ENCODE results near the gene BICC1. TPM values are rescaled to one million over a fixed set of nuclear protein-coding genes. Genes with fewer than 3 reads are reported as not detected.

Gene BICC1
- 0.12 TPM for total RNA-seq (ENCODE audit: unreplicated experiment)
- long read RNA-seq, result 0 reads

GRCh38 chr10:58512491-58513187, at the start of gene BICC1:
Gene BICC1, plus strand, starts transcription at chr10:58512872. Its CDS starts 272 bp downstream, at chr10:58513144.
- H3K27me3 Mint-ChIP-seq (ENCODE audit: unreplicated experiment), result peaks cover 2% of the 10 kb centered on the region
- H3K9me3 Mint-ChIP-seq (ENCODE audit: unreplicated experiment), result no peaks in the 10 kb centered on the region
- TF ChIP-seq CTCF (IDR thresholded peaks at IDR 0.05; ENCODE audit: partially characterized antibody, unreplicated experiment), result no peak
- peak within 1 kb of the TSS; percentile 94 for H3K4me3 Mint-ChIP-seq (ENCODE audit: unreplicated experiment)
- DNase-seq, result peak; percentile 75
- no peak within 1 kb of the TSS for H3K27ac Mint-ChIP-seq (ENCODE audit: unreplicated experiment)
- no peaks in the 10 kb centered on the region for H3K36me3 Mint-ChIP-seq (ENCODE audit: unreplicated experiment)
- peaks cover 7% of the 10 kb centered on the region for H3K4me1 Mint-ChIP-seq (ENCODE audit: low read depth, unreplicated experiment)

DNA sequence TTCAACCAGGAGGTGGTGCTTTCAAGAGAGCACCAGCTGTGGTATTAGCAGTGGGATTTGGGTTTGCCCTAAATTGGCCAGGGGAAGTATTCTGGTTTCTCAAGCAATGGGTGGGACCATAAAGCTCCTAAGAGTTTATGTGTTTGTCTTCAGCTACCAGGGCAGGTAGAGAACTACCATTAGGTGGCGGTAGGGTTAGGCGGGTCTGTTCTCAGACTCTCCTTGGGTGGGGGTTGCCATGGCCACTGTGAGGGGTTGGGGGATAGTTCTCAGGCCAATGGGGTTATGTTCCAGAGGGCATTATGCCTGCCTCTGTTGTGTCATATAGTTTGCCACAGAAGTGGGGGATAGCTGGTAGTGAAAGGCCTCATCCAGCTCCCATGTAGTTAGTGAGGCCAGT, 47.7 kb upstream of the BICC1 start:
- no peak overlapping the region for H3K27ac Mint-ChIP-seq (ENCODE audit: unreplicated experiment)
- H3K4me1 Mint-ChIP-seq (ENCODE audit: low read depth, unreplicated experiment), result no peaks in the 10 kb centered on the region
- no peaks in the 10 kb centered on the region for H3K36me3 Mint-ChIP-seq (ENCODE audit: unreplicated experiment)
- H3K4me3 Mint-ChIP-seq (ENCODE audit: unreplicated experiment), result no peak overlapping the region
- no peaks in the 10 kb centered on the region for H3K9me3 Mint-ChIP-seq (ENCODE audit: unreplicated experiment)
- no peak for TF ChIP-seq CTCF (IDR thresholded peaks at IDR 0.05; ENCODE audit: partially characterized antibody, unreplicated experiment)
- H3K27me3 Mint-ChIP-seq (ENCODE audit: unreplicated experiment), result no peaks in the 10 kb centered on the region
- no peak for DNase-seq

DNA sequence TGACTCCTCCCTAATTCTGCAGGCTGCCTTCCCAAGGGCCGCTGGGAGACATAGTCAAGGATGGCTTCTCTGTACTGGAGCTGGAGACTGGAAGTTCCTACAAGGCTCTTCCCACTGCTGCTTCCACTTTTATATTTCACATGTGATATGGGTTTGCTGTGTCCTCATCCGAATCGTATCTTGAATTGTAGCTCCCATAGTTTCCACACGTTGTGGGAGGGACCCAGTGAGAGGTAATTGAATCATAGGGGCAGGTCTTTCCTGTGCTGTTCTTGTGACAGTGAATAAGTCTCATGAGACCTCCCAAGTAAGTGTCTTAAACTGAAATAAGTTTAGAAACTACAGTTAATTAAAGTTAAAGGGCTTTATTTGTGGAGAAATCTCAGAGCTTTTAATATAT, 47.0 kb upstream of the BICC1 start:
- DNase-seq, result no peak
- Mint-ChIP-seq H3K9me3 (ENCODE audit: unreplicated experiment) (no peaks in the 10 kb centered on the region), H3K27ac (ENCODE audit: unreplicated experiment) (no peak overlapping the region), H3K4me1 (ENCODE audit: low read depth, unreplicated experiment) (no peaks in the 10 kb centered on the region), H3K4me3 (ENCODE audit: unreplicated experiment) (no peak overlapping the region), H3K36me3 (ENCODE audit: unreplicated experiment) (no peaks in the 10 kb centered on the region), H3K27me3 (ENCODE audit: unreplicated experiment) (no peaks in the 10 kb centered on the region)
- TF ChIP-seq CTCF (IDR thresholded peaks at IDR 0.05; ENCODE audit: partially characterized antibody, unreplicated experiment), result no peak

DNA sequence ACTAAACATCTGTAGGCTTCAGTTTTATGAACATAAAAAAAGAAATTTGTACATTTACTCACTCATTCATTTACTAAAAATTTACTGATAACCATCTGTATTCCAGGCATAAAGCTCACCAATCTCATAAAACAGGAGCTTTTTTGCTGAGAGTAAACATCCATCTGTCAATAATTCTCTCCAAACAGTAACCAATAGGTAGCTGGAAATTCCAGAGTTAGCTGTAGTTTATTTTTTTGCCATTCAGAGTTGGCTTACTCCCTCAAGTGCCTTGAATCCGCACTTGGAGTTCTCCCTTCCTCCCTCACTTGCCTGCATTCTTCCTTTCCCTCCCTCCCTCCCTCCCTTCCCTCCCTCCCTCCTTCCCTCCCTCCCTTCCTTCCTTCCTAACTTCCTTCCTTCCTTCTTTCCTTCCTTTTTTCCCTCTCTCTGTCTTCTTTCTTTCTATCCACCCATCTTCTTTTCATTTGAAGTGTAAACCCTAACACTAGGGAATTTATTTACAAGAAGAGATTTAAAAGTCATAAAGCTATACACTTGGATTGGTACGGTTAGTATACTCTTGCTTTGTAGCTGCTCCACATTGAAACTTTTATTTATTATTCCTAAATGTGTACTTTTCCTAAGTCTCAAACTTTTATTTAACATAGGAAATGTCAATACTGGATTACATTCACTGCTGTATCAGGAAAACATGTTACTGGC, 44.6 kb upstream of the BICC1 start:
- no peak for TF ChIP-seq CTCF (IDR thresholded peaks at IDR 0.05; ENCODE audit: partially characterized antibody, unreplicated experiment)
- no peak for DNase-seq
- Mint-ChIP-seq H3K27ac (ENCODE audit: unreplicated experiment) (no peak overlapping the region), H3K36me3 (ENCODE audit: unreplicated experiment) (no peaks in the 10 kb centered on the region), H3K4me1 (ENCODE audit: low read depth, unreplicated experiment) (no peaks in the 10 kb centered on the region), H3K4me3 (ENCODE audit: unreplicated experiment) (no peak overlapping the region), H3K27me3 (ENCODE audit: unreplicated experiment) (no peaks in the 10 kb centered on the region), H3K9me3 (ENCODE audit: unreplicated experiment) (no peaks in the 10 kb centered on the region)

GRCh38 chr10:58473976-58474375, 38.7 kb upstream of the BICC1 start:
- H3K4me1 Mint-ChIP-seq (ENCODE audit: low read depth, unreplicated experiment), result no peaks in the 10 kb centered on the region
- H3K9me3 Mint-ChIP-seq (ENCODE audit: unreplicated experiment), result peaks cover 2% of the 10 kb centered on the region
- no peaks in the 10 kb centered on the region for H3K27me3 Mint-ChIP-seq (ENCODE audit: unreplicated experiment)
- H3K27ac Mint-ChIP-seq (ENCODE audit: unreplicated experiment), result no peak overlapping the region
- no peak for TF ChIP-seq CTCF (IDR thresholded peaks at IDR 0.05; ENCODE audit: partially characterized antibody, unreplicated experiment)
- DNase-seq, result no peak
- H3K4me3 Mint-ChIP-seq (ENCODE audit: unreplicated experiment), result no peak overlapping the region
- H3K36me3 Mint-ChIP-seq (ENCODE audit: unreplicated experiment), result no peaks in the 10 kb centered on the region

Measured in glutamatergic neuron (in vitro differentiated cells).